Tibial nerve (tissue), 4 donors: ENCODE results near the gene ARHGAP15. TPM values are rescaled to one million over a fixed set of nuclear protein-coding genes. Genes with fewer than 3 reads are reported as not detected.

ENCODE experiments used
- DNase-seq, 2 donors: peaks; one replicate each; pipeline ENCODE4 v3.0.0-alpha.2; 2019; ENCODE audit warnings: low spot score in 2 of 2
- H3K27ac ChIP-seq, 4 donors: fragments of 200-600 bp; sonication (generic) in 3 of 4; one replicate each; pipeline ENCODE4 v1.5.1; 2017 to 2019; ENCODE audit warnings: mild to moderate bottlenecking in 1 of 4
- H3K27me3 ChIP-seq, 2 donors: fragments of 200-600 bp; sonication (generic) in 1 of 2; one replicate each; pipeline versions ENCODE4 v1.5.1 to v1.6.0; 2017 to 2019
- H3K36me3 ChIP-seq, 3 donors: fragments of 200-600 bp; sonication (generic); one replicate each; pipeline ENCODE4 v1.5.1; 2018 to 2019
- H3K4me1 ChIP-seq, 4 donors: fragments of 200-600 bp; sonication (generic) in 3 of 4; one replicate each; pipeline ENCODE4 v1.5.1; 2017 to 2019
- H3K4me3 ChIP-seq, 4 donors: fragments of 200-600 bp; sonication (generic) in 3 of 4; one replicate each; pipeline ENCODE4 v1.5.1; 2017 to 2019; ENCODE audit warnings: mild to moderate bottlenecking in 1 of 4, moderate library complexity in 1 of 4
- H3K9me3 ChIP-seq, 4 donors: fragments of 200-600 bp; sonication (generic) in 3 of 4; one replicate each; pipeline ENCODE4 v1.5.1; 2017 to 2019
- CTCF ChIP-seq, 5 experiments: fragments of 200-600 bp in 3 of 5; fragments of 450-650 bp in 2 of 5; sonication (generic) in 3 of 5; IDR thresholded peaks; one replicate each; pipeline ENCODE4 v1.5.1; 2016 to 2019; ENCODE audit warnings: antibody characterized with exemption in 5 of 5, mild to moderate bottlenecking in 3 of 5, moderate library complexity in 2 of 5
- EP300 ChIP-seq, 2 donors: sonication (generic); formaldehyde crosslinking; IDR thresholded peaks; one replicate each; pipeline ENCODE4 v1.6.1; 2017; ENCODE audit warnings: antibody characterized with exemption in 2 of 2, mild to moderate bottlenecking in 1 of 2
- POLR2A ChIP-seq, 2 donors: fragments of 450-650 bp; IDR thresholded peaks; one replicate each; pipeline ENCODE4 v1.6.1; 2017; ENCODE audit warnings: antibody characterized with exemption in 2 of 2, mild to moderate bottlenecking in 2 of 2, moderate library complexity in 2 of 2
- WGBS, 2 donors: methylation state at CpG; one replicate each; pipeline ENCODE4 v1.1.5; 2018; 5-methylcytosine and 5-hydroxymethylcytosine counted together
- total RNA-seq, 4 donors: library from RNA; depleted of rRNA; stranded (reverse); fragments of >200 nt; gene quantifications; one replicate each; pipeline ENCODE4 v1.1.0, GENCODE V29; 2016

Gene ARHGAP15
- total RNA-seq, 4 donors from 2014 or later, result 22.6 to 47.4 (median 35.9) TPM

DNA sequence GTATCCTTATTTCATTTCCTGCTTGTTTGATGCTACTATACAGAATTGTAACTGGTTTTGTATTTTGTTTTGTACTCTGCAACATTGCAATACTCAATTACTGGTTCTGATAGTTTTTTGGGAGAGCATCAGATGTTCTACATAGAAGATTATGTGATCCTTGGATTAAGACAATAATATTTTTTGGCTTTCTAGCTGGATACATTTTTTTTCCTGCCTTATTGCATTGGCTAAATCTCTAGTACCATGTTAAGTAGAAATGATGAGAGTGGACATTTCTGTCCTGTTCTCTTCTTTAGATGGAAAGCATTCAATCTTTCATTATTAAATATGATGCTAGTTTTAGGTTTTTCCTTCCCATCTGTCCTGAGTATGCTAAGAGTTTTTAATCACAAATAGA is 523.5 kb downstream of the ARHGAP15 start:
- peaks cover 0 to 5% (median 0%) of the 10 kb centered on the region in 4 donors for H3K4me1 ChIP-seq
- DNase-seq, result no peak
- H3K27me3 ChIP-seq, result no peaks in the 10 kb centered on the region
- H3K27ac ChIP-seq, result no peak overlapping the region
- no peak overlapping the region for H3K4me3 ChIP-seq
- H3K9me3 ChIP-seq, result peaks cover 0 to 13% (median 2%) of the 10 kb centered on the region in 4 donors
- no peak for TF ChIP-seq POLR2A (IDR thresholded peaks at IDR 0.05)
- no peak for TF ChIP-seq CTCF (IDR thresholded peaks at IDR 0.05)
- TF ChIP-seq EP300 (IDR thresholded peaks at IDR 0.05), result no peak
- H3K36me3 ChIP-seq, result peaks cover 0 to 10% (median 0%) of the 10 kb centered on the region in 3 donors

- H3K27me3 ChIP-seq, result no peaks in the 10 kb centered on the region
- TF ChIP-seq EP300 (IDR thresholded peaks at IDR 0.05), result no peak
- no peak for TF ChIP-seq CTCF (IDR thresholded peaks at IDR 0.05)
- no peak for TF ChIP-seq POLR2A (IDR thresholded peaks at IDR 0.05)
- 48 to 50% methylated on average over 2 of the region's 2 CpGs for WGBS, 2 donors
These were observed 539.0 kb downstream of the ARHGAP15 start for GRCh38 chr2:143668234-143668633.

GRCh38 chr2:143674051-143674450 is 544.8 kb downstream of the ARHGAP15 start:
- Histone ChIP-seq H3K36me3 (no peaks in the 10 kb centered on the region), H3K4me1 (peaks cover 0 to 10% (median 0%) of the 10 kb centered on the region in 4 donors), H3K27ac (no peak overlapping the region), H3K4me3 (no peak overlapping the region), H3K9me3 (no peaks in the 10 kb centered on the region), H3K27me3 (no peaks in the 10 kb centered on the region)
- WGBS, 2 donors, result 85 to 88% methylated on average over 2 of the region's 2 CpGs
- TF ChIP-seq EP300 (IDR thresholded peaks at IDR 0.05) (no peak), POLR2A (IDR thresholded peaks at IDR 0.05) (no peak), CTCF (IDR thresholded peaks at IDR 0.05) (no peak)
- DNase-seq, result no peak

More at GRCh38 chr2:143668234-143668633, 539.0 kb downstream of the ARHGAP15 start:
- Histone ChIP-seq H3K36me3 (no peaks in the 10 kb centered on the region), H3K4me3 (no peak overlapping the region), H3K4me1 (no peaks in the 10 kb centered on the region), H3K27ac (no peak overlapping the region), H3K9me3 (no peaks in the 10 kb centered on the region)
- DNase-seq, result no peak

- Histone ChIP-seq H3K4me1 (peaks cover 0 to 10% (median 0%) of the 10 kb centered on the region in 4 donors), H3K36me3 (no peaks in the 10 kb centered on the region), H3K27ac (no peak overlapping the region), H3K27me3 (no peaks in the 10 kb centered on the region), H3K9me3 (no peaks in the 10 kb centered on the region), H3K4me3 (no peak overlapping the region)
- TF ChIP-seq CTCF (IDR thresholded peaks at IDR 0.05) (no peak), POLR2A (IDR thresholded peaks at IDR 0.05) (no peak), EP300 (IDR thresholded peaks at IDR 0.05) (no peak)
- DNase-seq, result no peak
These were observed 545.8 kb downstream of the ARHGAP15 start for GRCh38 chr2:143675021-143675420.

- Histone ChIP-seq H3K9me3 (no peaks in the 10 kb centered on the region), H3K27me3 (no peaks in the 10 kb centered on the region), H3K36me3 (no peaks in the 10 kb centered on the region), H3K4me1 (peaks cover 0 to 25% (median 0%) of the 10 kb centered on the region in 4 donors), H3K27ac (no peak overlapping the region), H3K4me3 (no peak overlapping the region)
- no peak for TF ChIP-seq EP300 (IDR thresholded peaks at IDR 0.05)
- TF ChIP-seq CTCF (IDR thresholded peaks at IDR 0.05), result no peak
- no peak for TF ChIP-seq POLR2A (IDR thresholded peaks at IDR 0.05)
- DNase-seq, result no peak
- WGBS, 2 donors, result 85 to 93% methylated on average over 5 of the region's 5 CpGs
These were observed 550.4 kb downstream of the ARHGAP15 start for GRCh38 chr2:143679617-143680016.
